Suprapubic skin (tissue), 4 donors: ENCODE results near the gene SERPINA1. TPM values are rescaled to one million over a fixed set of nuclear protein-coding genes. Genes with fewer than 3 reads are reported as not detected.

Experiments used
- DNase-seq, 2 donors: peaks; one replicate each; pipeline ENCODE4 v3.0.0-alpha.2; 2019; ENCODE audit warnings: low spot score in 2 of 2
- H3K27ac ChIP-seq: fragments of 200-600 bp; sonication (generic); one replicate; pipeline ENCODE4 v1.5.1; 2019
- H3K27me3 ChIP-seq: fragments of 200-600 bp; sonication (generic); one replicate; pipeline ENCODE4 v1.5.1; 2019
- H3K36me3 ChIP-seq: fragments of 200-600 bp; sonication (generic); one replicate; pipeline ENCODE4 v1.5.1; 2019
- H3K4me1 ChIP-seq: fragments of 200-600 bp; sonication (generic); one replicate; pipeline ENCODE4 v1.5.1; 2019
- H3K4me3 ChIP-seq: fragments of 200-600 bp; sonication (generic); one replicate; pipeline ENCODE4 v1.5.1; 2019; ENCODE audit warnings: mild to moderate bottlenecking
- H3K9me3 ChIP-seq: fragments of 200-600 bp; sonication (generic); one replicate; pipeline ENCODE4 v1.5.1; 2019
- CTCF ChIP-seq, 2 donors: fragments of 200-600 bp in 1 of 2; fragments of 450-650 bp in 1 of 2; sonication (generic) in 1 of 2; IDR thresholded peaks; one replicate each; pipeline ENCODE4 v1.5.1; 2016 to 2019; ENCODE audit warnings: antibody characterized with exemption in 2 of 2, mild to moderate bottlenecking in 1 of 2, moderate library complexity in 1 of 2
- EP300 ChIP-seq: sonication (generic); formaldehyde crosslinking; IDR thresholded peaks from one replicate; pipeline ENCODE4 v1.6.1; 2017; ENCODE audit warnings: antibody characterized with exemption
- POLR2A ChIP-seq, 2 donors: fragments of 450-650 bp; IDR thresholded peaks; one replicate each; pipeline ENCODE4 v1.6.1; 2017; ENCODE audit warnings: antibody characterized with exemption in 2 of 2, mild to moderate bottlenecking in 2 of 2, moderate library complexity in 2 of 2
- POLR2AphosphoS5 ChIP-seq, 3 donors: sonication (generic); formaldehyde crosslinking; IDR thresholded peaks; one replicate each; pipeline ENCODE4 v1.6.1; 2017; ENCODE audit warnings: antibody characterized with exemption in 3 of 3
- WGBS: methylation state at CpG from one replicate; pipeline ENCODE4 v1.1.5; 2018; 5-methylcytosine and 5-hydroxymethylcytosine counted together
- total RNA-seq, 4 donors: library from RNA; depleted of rRNA; stranded (reverse); fragments of >200 nt; gene quantifications; one replicate each; pipeline ENCODE4 v1.1.0, GENCODE V29; 2016

Gene SERPINA1
- total RNA-seq, 4 donors from 2014 or later: 4.7 to 62.4 (median 7.5) TPM

DNA sequence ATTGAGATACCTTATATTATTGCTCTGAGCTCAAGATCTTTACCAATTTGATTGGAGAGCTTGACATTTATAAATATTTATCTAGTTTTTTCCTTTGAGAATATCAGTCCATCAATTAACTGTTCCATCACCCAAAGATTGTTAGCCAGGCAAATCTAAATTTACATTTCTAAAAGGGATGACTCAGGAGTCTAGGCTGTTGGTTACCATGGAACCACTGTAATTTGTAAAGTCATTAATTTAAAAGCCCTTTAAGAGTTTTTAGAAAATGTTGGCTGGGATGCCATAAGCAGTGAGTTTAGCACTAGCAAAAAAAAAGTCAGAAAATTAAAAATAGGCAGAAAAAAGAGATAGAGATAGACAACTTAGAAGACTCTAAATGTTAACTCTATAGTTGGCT is 19.5 kb upstream of the SERPINA1 start:
- Histone ChIP-seq H3K27ac (no peak overlapping the region), H3K4me3 (no peak overlapping the region), H3K36me3 (no peaks in the 10 kb centered on the region), H3K4me1 (no peaks in the 10 kb centered on the region), H3K27me3 (no peaks in the 10 kb centered on the region), H3K9me3 (no peaks in the 10 kb centered on the region)
- TF ChIP-seq POLR2A (IDR thresholded peaks at IDR 0.05): no peak
- no peak for TF ChIP-seq POLR2AphosphoS5 (IDR thresholded peaks at IDR 0.05)
- TF ChIP-seq CTCF (IDR thresholded peaks at IDR 0.05): no peak
- TF ChIP-seq EP300: no peak
- no peak for DNase-seq

- H3K36me3 ChIP-seq: no peaks in the 10 kb centered on the region
- TF ChIP-seq POLR2A (IDR thresholded peaks at IDR 0.05) (no peak), EP300 (no peak), CTCF (IDR thresholded peaks at IDR 0.05) (no peak), POLR2AphosphoS5 (IDR thresholded peaks at IDR 0.05) (no peak)
- DNase-seq: no peak
- no peaks in the 10 kb centered on the region for H3K4me1 ChIP-seq
- no peaks in the 10 kb centered on the region for H3K27me3 ChIP-seq
- H3K9me3 ChIP-seq: no peaks in the 10 kb centered on the region
- no peak overlapping the region for H3K4me3 ChIP-seq
- no peak overlapping the region for H3K27ac ChIP-seq
Observed at GRCh38 chr14:94406910-94407309, 18.5 kb upstream of the SERPINA1 start.

DNA sequence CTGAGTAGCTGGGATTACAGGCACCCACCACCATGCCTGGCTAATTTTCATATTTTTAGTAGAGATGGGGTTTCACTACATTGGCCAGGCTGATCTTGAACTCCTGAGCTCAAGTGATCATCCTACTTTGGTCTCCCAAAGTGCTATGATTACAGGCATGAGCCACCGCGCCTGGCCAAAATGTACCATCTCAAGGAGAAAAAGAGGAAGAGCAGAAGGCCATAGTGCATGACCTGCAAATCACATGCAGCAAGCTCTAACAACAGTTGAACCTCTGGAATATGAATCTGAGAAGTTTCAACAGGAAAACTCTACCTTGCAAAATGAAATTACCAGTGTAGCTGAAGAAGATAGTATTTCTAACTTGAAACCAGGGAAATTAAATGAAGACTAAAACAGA is 17.1 kb upstream of the SERPINA1 start:
- DNase-seq: no peak
- 97% methylated on average over 2 of the region's 2 CpGs for WGBS
- H3K4me3 ChIP-seq: no peak overlapping the region
- no peak for TF ChIP-seq CTCF (IDR thresholded peaks at IDR 0.05)
- no peak for TF ChIP-seq POLR2AphosphoS5 (IDR thresholded peaks at IDR 0.05)
- TF ChIP-seq POLR2A (IDR thresholded peaks at IDR 0.05): no peak
- TF ChIP-seq EP300: no peak
- H3K4me1 ChIP-seq: no peaks in the 10 kb centered on the region
- H3K27ac ChIP-seq: no peak overlapping the region
- no peaks in the 10 kb centered on the region for H3K36me3 ChIP-seq
- H3K9me3 ChIP-seq: no peaks in the 10 kb centered on the region
- no peaks in the 10 kb centered on the region for H3K27me3 ChIP-seq

DNA sequence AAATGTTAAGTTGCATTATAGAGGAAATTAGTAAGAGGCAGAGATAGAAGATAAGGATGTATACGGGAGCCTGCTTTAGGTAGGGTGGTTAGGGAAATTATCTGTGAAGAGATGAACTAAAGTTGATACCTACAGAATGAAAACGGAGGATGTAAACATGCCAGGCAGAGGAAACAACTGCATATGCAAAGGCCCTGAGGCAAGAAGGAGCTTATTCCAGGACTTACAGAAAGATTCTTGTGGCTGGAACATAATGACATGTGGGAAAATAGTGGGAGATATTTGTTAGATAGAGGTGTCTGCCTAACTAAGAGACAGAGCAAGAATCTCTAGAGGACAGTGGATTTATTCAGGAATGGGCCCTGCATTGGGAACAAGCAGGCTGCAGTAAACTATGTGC is 16.2 kb upstream of the SERPINA1 start:
- H3K27ac ChIP-seq: no peak overlapping the region
- H3K36me3 ChIP-seq: no peaks in the 10 kb centered on the region
- H3K27me3 ChIP-seq: no peaks in the 10 kb centered on the region
- DNase-seq: no peak
- H3K9me3 ChIP-seq: no peaks in the 10 kb centered on the region
- TF ChIP-seq POLR2A (IDR thresholded peaks at IDR 0.05): no peak
- TF ChIP-seq POLR2AphosphoS5 (IDR thresholded peaks at IDR 0.05): no peak
- no peak for TF ChIP-seq EP300
- no peak for TF ChIP-seq CTCF (IDR thresholded peaks at IDR 0.05)
- no peaks in the 10 kb centered on the region for H3K4me1 ChIP-seq
- WGBS: 67% methylated on average over 2 of the region's 2 CpGs
- no peak overlapping the region for H3K4me3 ChIP-seq

DNA sequence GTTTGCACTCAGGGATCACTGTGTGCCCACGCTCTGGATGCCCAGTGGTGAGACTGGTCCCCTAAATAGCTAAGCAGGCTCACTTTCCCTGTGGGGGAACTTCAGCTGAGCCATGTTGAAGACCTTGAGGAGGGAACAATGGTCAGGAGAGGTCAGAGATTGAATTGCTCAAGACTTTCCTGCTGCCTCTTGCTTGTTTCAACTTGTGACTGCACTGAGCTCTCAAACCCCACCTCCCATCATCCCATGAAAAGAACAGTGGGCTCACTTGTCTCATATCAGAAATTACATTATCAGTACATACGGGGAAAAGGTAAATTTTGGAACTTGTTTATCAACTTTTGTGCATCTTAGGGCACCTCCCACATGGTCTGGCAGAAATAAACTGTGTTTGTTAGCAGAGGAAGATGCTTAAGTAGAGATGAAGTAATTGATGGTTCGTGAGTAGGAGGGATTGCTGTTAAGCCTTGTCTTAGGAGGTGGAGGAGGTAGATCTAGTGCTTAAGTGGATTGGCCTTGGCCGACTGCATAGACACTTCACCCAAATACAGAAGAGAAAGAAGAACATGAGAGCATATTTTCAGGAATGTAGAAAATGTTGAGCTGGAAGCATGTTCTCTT is 15.0 kb upstream of the SERPINA1 start:
- H3K4me3 ChIP-seq: no peak overlapping the region
- 56% methylated on average over 4 of the region's 4 CpGs for WGBS
- no peak for TF ChIP-seq EP300
- TF ChIP-seq CTCF (IDR thresholded peaks at IDR 0.05): no peak
- no peak for TF ChIP-seq POLR2AphosphoS5 (IDR thresholded peaks at IDR 0.05)
- TF ChIP-seq POLR2A (IDR thresholded peaks at IDR 0.05): no peak
- no peaks in the 10 kb centered on the region for H3K27me3 ChIP-seq
- H3K4me1 ChIP-seq: no peaks in the 10 kb centered on the region
- DNase-seq: no peak
- H3K27ac ChIP-seq: no peak overlapping the region
- no peaks in the 10 kb centered on the region for H3K36me3 ChIP-seq
- no peaks in the 10 kb centered on the region for H3K9me3 ChIP-seq
